AG20443 (cell line): ENCODE data around the gene NOB1.
A peak's percentile ranks its signal among the peaks of the same experiment; 100 is the strongest.
"Not testable (repeated sequence)": the region's sequence is repeated elsewhere in the genome, so short reads cannot be mapped to it uniquely, and the experiment has no call there.

Experiments used
- DNase-seq: peaks from one replicate; pipeline ENCODE4 v3.0.0; 2012; ENCODE audit warnings: low spot score, mixed read lengths

The NOB1 gene

DNA sequence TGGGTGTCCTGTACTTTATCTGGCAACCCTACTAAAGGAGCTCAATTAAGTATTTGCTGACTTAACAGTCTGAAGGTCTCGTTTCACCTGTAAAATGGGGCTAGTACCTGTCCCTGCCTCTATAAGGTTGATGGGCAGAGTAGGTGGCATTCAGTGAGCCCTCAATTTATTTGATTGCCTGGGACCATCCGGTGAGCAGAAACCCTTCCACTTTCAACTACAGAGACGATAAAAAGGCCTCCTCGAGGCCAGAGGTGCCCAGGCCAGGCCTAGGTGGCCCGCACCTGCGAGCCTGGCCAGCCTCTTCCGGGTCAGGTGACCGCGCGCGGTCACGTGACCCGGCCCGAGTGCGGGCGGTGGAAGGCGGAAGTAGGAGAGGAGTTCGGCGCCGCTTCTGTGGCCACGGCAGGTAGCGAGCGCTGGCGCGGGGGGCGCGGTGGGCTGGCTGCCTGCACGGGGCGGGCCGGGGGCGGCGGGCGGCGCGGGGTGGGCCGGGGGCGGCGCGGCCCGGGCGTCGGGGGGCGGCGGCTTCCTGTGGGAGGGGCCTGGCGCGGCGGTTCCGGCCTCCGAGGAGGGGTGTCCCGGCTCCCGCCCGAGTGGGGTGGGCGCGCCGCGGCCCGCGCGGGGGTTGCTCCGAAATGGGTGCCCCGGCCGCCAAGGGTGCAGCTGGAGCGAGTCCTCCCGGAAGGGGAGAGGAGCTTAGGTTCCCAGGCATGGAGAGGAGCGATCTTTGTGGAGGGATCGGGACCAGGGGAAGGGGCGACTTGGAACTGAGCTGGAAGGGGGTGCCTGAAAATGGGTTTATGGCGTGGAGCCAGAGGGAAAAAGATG lies 7.5 kb upstream of the NOB1 start, which contains the start of gene WWP2:
WWP2 (plus strand) TSS at position 350 of the 831 bp plus-strand sequence. CDS start 24,679 bp downstream, outside the sequence.
- DNase-seq: peak; percentile 91

DNA sequence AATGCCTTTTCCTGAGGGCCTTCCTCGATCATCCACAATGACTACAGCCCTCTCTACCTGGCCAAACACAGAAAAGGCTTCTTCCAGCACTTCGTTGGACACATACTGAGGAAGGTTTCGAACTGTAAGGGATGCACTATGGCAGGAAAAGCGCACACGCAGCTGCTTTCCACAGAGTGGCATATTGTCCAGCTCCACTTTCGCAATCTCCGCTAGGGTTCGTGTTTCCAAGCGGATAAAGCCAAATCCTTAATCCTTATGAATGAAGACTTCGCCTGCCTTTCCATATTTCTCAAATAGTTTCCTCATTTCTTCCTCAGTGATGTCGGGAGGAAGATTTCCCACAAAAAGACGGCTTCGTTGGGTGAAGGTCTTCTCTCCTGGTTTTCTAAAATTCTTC lies 2.6 kb upstream of the NOB1 start:
- DNase-seq: not testable (repeated sequence)

GRCh38 chr16:69756705-69757104 lies 2.0 kb upstream of the NOB1 start:
- DNase-seq: no peak

- no peak for DNase-seq
Observed at GRCh38 chr16:69754143-69754468, 620 bp downstream of the NOB1 start.

- DNase-seq: no peak
Observed at GRCh38 chr16:69748694-69749345, 5.9 kb downstream of the NOB1 start.

DNA sequence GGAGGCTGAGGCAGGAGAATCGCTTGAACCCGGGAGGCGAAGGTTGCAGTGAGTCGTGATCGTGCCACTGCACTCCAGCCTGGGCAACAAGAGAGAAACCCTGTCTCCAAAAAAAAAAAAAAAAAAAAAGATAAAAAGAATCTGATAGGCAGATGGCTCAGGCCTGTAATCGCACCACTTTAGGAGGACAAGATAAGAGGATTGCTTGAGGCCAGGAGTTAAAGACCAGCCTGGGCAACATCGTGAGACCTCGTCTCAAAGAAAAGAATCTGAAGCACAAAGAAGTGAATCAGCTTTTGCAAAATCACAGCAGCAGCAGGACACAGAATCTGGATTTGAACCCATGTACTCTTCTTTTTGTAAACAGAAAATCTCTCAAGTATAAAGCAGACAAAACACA lies 7.6 kb downstream of the NOB1 start:
- DNase-seq: no peak

- no peak for DNase-seq
Observed at GRCh38 chr16:69745959-69746358, 8.8 kb downstream of the NOB1 start.

GRCh38 chr16:69745232-69745612 lies 9.5 kb downstream of the NOB1 start:
- DNase-seq: no peak

DNA sequence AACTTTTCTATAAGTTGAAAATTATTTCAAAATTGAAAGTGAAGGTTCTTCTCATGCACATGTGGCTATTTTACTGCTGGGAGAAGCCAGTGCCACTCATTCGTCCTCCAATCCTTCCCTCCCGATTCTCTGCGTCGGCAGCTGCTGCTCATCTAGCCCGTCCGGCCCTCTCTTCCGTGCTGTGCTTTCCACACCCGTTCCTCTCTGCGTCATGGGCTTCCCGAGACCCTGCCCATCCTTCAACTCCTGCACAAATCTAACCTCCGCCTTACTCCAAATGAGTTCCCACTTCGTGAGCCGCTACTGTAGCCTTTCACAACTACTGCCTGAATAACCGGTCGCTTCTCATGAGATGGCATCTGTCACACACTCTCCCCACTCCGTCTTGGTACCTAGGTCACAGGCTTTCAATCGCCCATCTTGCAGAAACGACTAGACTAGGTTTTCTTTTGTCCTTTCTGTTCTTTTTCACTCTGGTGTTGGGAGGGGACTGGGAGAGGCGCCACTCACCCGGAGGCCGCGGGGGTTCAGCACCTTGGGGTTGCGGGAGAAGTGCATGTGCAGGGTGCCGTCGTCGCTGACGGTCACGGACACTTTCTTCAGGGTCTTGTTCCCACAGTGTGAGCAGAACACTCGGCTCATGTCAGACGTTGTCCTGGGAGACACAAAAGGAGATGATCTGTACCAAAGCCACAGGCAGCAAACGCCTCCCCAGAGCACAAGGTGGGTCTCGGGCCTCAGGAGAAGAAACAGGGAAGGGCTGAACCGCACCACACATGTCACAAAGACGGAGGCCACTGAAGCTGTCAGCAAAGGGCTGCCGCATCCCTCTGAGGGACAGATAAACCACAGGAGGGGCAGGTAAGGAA lies 10.1 kb downstream of the NOB1 start:
- no peak for DNase-seq

GRCh38 chr16:69741951-69742904 lies 12.5 kb downstream of the NOB1 start:
- peak; percentile 35 for DNase-seq

DNA sequence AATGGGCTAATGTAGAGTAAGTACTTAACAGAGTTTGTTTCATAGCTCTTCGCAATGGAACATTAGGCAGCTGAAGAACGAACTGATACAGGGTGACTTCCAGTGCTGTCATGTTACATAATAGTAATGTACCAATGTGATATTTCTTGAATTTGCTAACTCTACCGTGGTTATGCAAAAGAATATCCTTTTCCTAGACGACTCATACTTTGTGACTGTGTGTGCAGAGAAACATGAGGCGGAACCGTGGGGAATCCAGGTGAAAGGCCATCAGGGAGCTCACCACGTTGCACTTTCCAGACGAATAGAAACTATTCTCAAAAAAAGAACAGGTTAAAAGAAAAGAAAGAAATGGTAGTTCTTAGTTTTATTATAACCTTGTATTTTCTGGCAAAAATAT lies 13.2 kb downstream of the NOB1 start:
- DNase-seq: no peak

GRCh38 chr16:69732101-69732500 lies 22.6 kb downstream of the NOB1 start:
- no peak for DNase-seq

- not testable (repeated sequence) for DNase-seq
Observed at GRCh38 chr16:69731280-69731679, 23.4 kb downstream of the NOB1 start.

DNA sequence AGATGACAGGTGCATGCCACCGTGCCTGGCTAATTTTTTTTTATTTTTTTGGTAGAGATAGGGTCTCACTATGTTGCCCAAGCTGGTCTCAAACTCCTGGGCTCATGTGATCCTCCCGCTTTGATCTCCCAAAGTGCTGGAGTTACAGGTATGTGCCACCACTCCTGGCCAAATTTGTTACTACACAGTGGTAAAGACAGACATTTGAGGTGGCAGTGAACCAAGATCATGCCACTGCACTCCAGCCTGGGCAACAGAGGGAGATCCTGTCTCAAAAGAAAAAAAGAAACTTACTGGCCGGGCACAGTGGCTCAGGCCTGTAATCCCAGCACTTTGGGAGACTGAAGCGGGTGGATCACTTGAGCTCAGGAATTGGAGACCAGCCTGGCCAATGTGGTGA lies 25.7 kb downstream of the NOB1 start:
- not testable (repeated sequence) for DNase-seq

- no peak for DNase-seq
Observed at GRCh38 chr16:69727916-69728270, 26.8 kb downstream of the NOB1 start.

- DNase-seq: peak; percentile 96
Observed at GRCh38 chr16:69726313-69727060, 28.2 kb downstream of the NOB1 start, which contains the start of gene NQO1. TSS of gene NQO1 (minus strand) at chr16:69726560. CDS start at chr16:69726439, 121 bp downstream.

GRCh38 chr16:69725480-69726312 lies 29.0 kb downstream of the NOB1 start:
- peak; percentile 18 for DNase-seq

GRCh38 chr16:69724981-69725479 lies 29.7 kb downstream of the NOB1 start:
- no peak for DNase-seq

- no peak for DNase-seq
Observed at GRCh38 chr16:69724414-69724873, 30.3 kb downstream of the NOB1 start.
